Ramos (cell line): ENCODE results near the gene TPRG1L.
"Not testable (repeated sequence)": the region's sequence is repeated elsewhere in the genome, so short reads cannot be mapped to it uniquely, and the experiment has no call there.

ENCODE experiments used
- in situ Hi-C: fragments of 300-500 bp; cut with MboI; formaldehyde crosslinking; loops from one replicate; pipeline ENCODE4 v1.14.3; 2022; ENCODE audit warnings: low sequenced_read_pairs; ENCODE audit not compliant: unreplicated experiment

Gene TPRG1L

GRCh38 chr1:3624200-3625136 is at the start of gene TPRG1L:
TSS of gene TPRG1L (plus strand) at chr1:3625015. CDS start at chr1:3625073, 58 bp downstream.
- in situ Hi-C loops, result loop anchor here (5.0 to 10.0 kb wide), 2 partner anchors 57 to 100 kb away; no protein-coding TSS in a partner anchor

- in situ Hi-C loops, result not testable (repeated sequence)
Measured at GRCh38 chr1:3575515-3575914, 49.3 kb upstream of the TPRG1L start.

- in situ Hi-C loops, result no loop called here
Measured at GRCh38 chr1:3575993-3576392, 48.8 kb upstream of the TPRG1L start.

- in situ Hi-C loops, result no loop called here
Measured at GRCh38 chr1:3577300-3577699, 47.5 kb upstream of the TPRG1L start.

- in situ Hi-C loops, result no loop called here
Measured at GRCh38 chr1:3577711-3578432, 46.9 kb upstream of the TPRG1L start.

- in situ Hi-C loops, result no loop called here
Measured at GRCh38 chr1:3578433-3578805, 46.4 kb upstream of the TPRG1L start.

GRCh38 chr1:3578906-3579305 is 45.9 kb upstream of the TPRG1L start:
- in situ Hi-C loops, result no loop called here

GRCh38 chr1:3579626-3580025 is 45.2 kb upstream of the TPRG1L start:
- in situ Hi-C loops, result no loop called here

GRCh38 chr1:3580231-3580630 is 44.6 kb upstream of the TPRG1L start:
- in situ Hi-C loops, result no loop called here

- in situ Hi-C loops, result no loop called here
Measured at GRCh38 chr1:3581296-3582036, 43.3 kb upstream of the TPRG1L start.

GRCh38 chr1:3583751-3584150 is 41.1 kb upstream of the TPRG1L start:
- in situ Hi-C loops, result not testable (repeated sequence)

- in situ Hi-C loops, result no loop called here
Measured at GRCh38 chr1:3584915-3585314, 39.9 kb upstream of the TPRG1L start.

GRCh38 chr1:3585353-3585868 is 39.4 kb upstream of the TPRG1L start:
- in situ Hi-C loops, result not testable (repeated sequence)

GRCh38 chr1:3585940-3586568 is 38.8 kb upstream of the TPRG1L start:
- in situ Hi-C loops, result no loop called here

- in situ Hi-C loops, result no loop called here
Measured at GRCh38 chr1:3586986-3587759, 37.6 kb upstream of the TPRG1L start.

GRCh38 chr1:3588395-3588794 is 36.4 kb upstream of the TPRG1L start:
- in situ Hi-C loops, result no loop called here

- in situ Hi-C loops, result no loop called here
Measured at GRCh38 chr1:3590139-3590763, 34.6 kb upstream of the TPRG1L start.

GRCh38 chr1:3590951-3591865 is 33.6 kb upstream of the TPRG1L start:
- in situ Hi-C loops, result no loop called here
